ENCODE results near the gene PSMG4.

DNA sequence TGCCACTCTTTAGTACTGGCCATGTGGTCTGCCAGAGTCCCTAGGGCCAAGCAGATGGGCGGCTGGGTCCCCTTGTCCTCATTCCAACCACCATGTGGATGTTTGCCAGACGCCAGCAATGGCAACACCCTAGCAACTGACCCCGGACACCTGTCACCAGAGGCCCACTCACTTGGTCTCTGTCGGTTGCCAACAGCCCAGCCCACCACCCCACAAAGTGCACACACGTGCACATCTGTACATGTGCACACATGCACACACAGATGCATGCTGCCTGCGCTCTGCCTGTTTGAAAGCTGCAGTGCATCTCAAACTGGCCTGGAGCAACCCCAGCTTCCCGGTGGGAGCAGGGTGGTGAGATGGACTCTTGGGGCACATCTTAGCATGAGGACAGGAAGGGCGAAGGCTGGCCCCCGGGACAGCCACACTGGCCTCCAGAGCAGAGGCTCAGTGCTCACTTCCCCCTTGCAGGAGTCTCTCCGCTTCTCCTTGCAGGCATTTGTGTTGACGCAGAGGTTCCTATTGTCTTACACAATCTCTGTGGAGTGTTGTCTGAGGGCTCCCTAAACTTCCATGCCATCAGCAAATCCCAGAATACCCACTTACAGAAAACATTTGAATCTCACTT lies 54.0 kb downstream of the PSMG4 start:
- TF ChIP-seq, protein P1, sequence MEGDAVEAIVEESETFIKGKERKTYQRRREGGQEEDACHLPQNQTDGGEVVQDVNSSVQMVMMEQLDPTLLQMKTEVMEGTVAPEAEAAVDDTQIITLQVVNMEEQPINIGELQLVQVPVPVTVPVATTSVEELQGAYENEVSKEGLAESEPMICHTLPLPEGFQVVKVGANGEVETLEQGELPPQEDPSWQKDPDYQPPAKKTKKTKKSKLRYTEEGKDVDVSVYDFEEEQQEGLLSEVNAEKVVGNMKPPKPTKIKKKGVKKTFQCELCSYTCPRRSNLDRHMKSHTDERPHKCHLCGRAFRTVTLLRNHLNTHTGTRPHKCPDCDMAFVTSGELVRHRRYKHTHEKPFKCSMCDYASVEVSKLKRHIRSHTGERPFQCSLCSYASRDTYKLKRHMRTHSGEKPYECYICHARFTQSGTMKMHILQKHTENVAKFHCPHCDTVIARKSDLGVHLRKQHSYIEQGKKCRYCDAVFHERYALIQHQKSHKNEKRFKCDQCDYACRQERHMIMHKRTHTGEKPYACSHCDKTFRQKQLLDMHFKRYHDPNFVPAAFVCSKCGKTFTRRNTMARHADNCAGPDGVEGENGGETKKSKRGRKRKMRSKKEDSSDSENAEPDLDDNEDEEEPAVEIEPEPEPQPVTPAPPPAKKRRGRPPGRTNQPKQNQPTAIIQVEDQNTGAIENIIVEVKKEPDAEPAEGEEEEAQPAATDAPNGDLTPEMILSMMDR (IDR thresholded peaks at IDR 0.05; ENCODE audit: low read length) = no peak
- TF ChIP-seq EZH2 (optimal IDR thresholded peaks at IDR 0.05; ENCODE audit: low read depth, low read length) = no peak

Measured in MM.1S (cell line).